Right lobe of liver (tissue), 4 donors: ENCODE results near the gene GPR78.

ENCODE experiments used
- POLR2A ChIP-seq: fragments of 450-650 bp; IDR thresholded peaks from one replicate; pipeline ENCODE4 v1.6.1; 2017; ENCODE audit warnings: antibody characterized with exemption, mild to moderate bottlenecking
- TF ChIP-seq, protein P1 (sequence below), 4 donors: fragments of 200-600 bp in 3 of 4; fragments of 450-650 bp in 1 of 4; IDR thresholded peaks; one replicate each; pipeline versions ENCODE4 v1.5.1 to v1.8.0; 2016 to 2022; ENCODE audit warnings: antibody characterized with exemption in 4 of 4, mild to moderate bottlenecking in 2 of 4
- donor health status: DM: no; HTN: no; CAD: no.
- donor health status: DM: no; HTN: no; CAD: no.
- donor health status: DM: no; HTN: yes; CAD: no.

DNA sequence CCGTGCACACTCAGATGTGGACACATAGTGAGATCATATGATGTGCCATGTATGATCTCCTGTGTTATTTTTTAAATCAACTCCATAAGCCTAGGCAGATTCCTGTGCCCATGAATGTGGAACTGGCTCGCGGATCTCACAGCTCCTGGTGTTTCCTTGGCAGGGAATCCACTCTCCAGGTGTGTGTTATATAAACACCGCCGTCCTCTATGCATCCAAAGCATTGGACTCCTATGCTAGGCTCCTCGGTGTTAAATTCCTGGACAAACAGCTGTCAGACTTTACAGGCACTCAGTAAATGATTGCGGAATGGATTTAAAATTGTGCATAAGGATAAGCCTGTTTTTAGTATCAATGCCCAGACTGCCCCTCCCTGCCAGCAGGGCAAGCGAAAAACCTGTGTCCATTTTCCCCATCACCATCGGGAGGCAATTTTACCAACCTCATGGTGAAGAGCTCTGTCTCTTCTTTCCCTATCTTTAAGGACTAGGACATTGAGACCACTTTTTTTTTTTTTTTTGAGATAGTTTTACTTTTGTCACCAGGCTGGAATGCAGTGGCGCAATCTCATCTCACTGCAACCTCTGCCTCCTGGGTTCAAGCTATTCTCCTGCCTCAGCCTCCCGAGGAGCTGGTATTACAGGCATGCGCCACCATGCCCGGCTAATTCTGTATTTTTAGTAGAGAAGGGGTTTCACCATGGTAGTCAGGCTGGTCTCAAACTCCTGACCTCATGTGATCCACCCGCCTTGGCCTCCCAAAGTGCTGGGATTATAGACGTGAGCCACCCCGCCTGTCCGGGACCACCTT, 23.6 kb upstream of the GPR78 start:
- TF ChIP-seq, protein P1, sequence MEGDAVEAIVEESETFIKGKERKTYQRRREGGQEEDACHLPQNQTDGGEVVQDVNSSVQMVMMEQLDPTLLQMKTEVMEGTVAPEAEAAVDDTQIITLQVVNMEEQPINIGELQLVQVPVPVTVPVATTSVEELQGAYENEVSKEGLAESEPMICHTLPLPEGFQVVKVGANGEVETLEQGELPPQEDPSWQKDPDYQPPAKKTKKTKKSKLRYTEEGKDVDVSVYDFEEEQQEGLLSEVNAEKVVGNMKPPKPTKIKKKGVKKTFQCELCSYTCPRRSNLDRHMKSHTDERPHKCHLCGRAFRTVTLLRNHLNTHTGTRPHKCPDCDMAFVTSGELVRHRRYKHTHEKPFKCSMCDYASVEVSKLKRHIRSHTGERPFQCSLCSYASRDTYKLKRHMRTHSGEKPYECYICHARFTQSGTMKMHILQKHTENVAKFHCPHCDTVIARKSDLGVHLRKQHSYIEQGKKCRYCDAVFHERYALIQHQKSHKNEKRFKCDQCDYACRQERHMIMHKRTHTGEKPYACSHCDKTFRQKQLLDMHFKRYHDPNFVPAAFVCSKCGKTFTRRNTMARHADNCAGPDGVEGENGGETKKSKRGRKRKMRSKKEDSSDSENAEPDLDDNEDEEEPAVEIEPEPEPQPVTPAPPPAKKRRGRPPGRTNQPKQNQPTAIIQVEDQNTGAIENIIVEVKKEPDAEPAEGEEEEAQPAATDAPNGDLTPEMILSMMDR (IDR thresholded peaks at IDR 0.05): no peak
- no peak for TF ChIP-seq POLR2A
